Stomach (tissue), 4 donors: ENCODE results near the gene DHRS13.

Experiments
- POLR2AphosphoS5 ChIP-seq, 3 donors: sonication (generic); formaldehyde crosslinking; IDR thresholded peaks; one replicate each; pipeline ENCODE4 v1.6.1; 2016; ENCODE audit warnings: antibody characterized with exemption in 3 of 3
- TF ChIP-seq, protein P1 (sequence below), 7 experiments: fragments of 450-650 bp in 4 of 7; fragments of 200-600 bp in 3 of 7; sonication (generic) in 3 of 7; IDR thresholded peaks; one replicate each; pipeline ENCODE4 v1.5.1; 2016 to 2019; ENCODE audit warnings: antibody characterized with exemption in 7 of 7, control low read depth in 2 of 7, mild to moderate bottlenecking in 1 of 7

DNA sequence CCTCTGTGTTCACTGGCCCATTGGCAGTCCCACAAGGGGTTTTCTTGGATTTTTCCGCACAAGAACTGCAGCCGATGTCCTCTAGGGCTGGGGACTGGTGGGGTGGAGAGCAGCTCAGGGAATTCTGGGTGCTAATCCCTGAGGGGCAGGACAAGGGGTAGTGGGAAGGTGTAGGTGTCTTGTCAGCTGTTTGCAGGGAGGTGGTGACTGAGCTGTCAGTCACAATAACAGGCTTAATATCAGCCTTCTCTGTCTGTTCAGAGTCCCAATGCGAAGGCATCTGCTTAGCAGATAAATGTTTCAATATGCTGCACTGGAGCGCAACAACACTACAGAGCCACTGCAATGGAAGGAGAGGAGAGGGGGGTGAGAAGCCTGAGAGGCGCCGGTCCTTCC lies 10.1 kb upstream of the DHRS13 start:
- TF ChIP-seq, protein P1, sequence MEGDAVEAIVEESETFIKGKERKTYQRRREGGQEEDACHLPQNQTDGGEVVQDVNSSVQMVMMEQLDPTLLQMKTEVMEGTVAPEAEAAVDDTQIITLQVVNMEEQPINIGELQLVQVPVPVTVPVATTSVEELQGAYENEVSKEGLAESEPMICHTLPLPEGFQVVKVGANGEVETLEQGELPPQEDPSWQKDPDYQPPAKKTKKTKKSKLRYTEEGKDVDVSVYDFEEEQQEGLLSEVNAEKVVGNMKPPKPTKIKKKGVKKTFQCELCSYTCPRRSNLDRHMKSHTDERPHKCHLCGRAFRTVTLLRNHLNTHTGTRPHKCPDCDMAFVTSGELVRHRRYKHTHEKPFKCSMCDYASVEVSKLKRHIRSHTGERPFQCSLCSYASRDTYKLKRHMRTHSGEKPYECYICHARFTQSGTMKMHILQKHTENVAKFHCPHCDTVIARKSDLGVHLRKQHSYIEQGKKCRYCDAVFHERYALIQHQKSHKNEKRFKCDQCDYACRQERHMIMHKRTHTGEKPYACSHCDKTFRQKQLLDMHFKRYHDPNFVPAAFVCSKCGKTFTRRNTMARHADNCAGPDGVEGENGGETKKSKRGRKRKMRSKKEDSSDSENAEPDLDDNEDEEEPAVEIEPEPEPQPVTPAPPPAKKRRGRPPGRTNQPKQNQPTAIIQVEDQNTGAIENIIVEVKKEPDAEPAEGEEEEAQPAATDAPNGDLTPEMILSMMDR (IDR thresholded peaks at IDR 0.05) = no peak
- no peak for TF ChIP-seq POLR2AphosphoS5 (IDR thresholded peaks at IDR 0.05)
